WERI-Rb-1 (cell line): Measurements from ENCODE around the gene GALNT18.

Experiments used
- DNase-seq: peaks from one replicate; pipeline ENCODE4 v3.0.0-alpha.2; 2020
- H3K27ac ChIP-seq: fragments of 250-450 bp; sonication (Bioruptor Pico); 2 replicates; pipeline ENCODE4 v1.5.1; 2020; ENCODE audit warnings: mild to moderate bottlenecking, moderate library complexity
- H3K27me3 ChIP-seq: fragments of 250-450 bp; sonication (Bioruptor Pico); 2 replicates; pipeline ENCODE4 v1.5.1; 2021; ENCODE audit warnings: mild to moderate bottlenecking, low read depth, moderate library complexity; ENCODE audit not compliant: insufficient read depth, severe bottlenecking
- H3K36me3 ChIP-seq: fragments of 250-450 bp; sonication (Bioruptor Pico); 2 replicates; pipeline ENCODE4 v1.5.1; 2020; ENCODE audit warnings: mild to moderate bottlenecking, moderate library complexity
- H3K4me3 ChIP-seq: 2 replicates; pipeline ENCODE4 v1.5.1; 2011; ENCODE audit warnings: low read depth, mild to moderate bottlenecking, control low read depth, low read length
- H3K9me3 ChIP-seq: fragments of 250-450 bp; sonication (Bioruptor Pico); 2 replicates; pipeline ENCODE4 v1.5.1; 2021; ENCODE audit warnings: mild to moderate bottlenecking, moderate library complexity; ENCODE audit not compliant: severe bottlenecking
- TF ChIP-seq, protein P1 (sequence below): IDR thresholded peaks from 2 replicates; pipeline ENCODE4 v1.5.1; 2011; ENCODE audit warnings: low read depth, mild to moderate bottlenecking, control low read depth, inconsistent platforms, low read length

GALNT18 gene

DNA sequence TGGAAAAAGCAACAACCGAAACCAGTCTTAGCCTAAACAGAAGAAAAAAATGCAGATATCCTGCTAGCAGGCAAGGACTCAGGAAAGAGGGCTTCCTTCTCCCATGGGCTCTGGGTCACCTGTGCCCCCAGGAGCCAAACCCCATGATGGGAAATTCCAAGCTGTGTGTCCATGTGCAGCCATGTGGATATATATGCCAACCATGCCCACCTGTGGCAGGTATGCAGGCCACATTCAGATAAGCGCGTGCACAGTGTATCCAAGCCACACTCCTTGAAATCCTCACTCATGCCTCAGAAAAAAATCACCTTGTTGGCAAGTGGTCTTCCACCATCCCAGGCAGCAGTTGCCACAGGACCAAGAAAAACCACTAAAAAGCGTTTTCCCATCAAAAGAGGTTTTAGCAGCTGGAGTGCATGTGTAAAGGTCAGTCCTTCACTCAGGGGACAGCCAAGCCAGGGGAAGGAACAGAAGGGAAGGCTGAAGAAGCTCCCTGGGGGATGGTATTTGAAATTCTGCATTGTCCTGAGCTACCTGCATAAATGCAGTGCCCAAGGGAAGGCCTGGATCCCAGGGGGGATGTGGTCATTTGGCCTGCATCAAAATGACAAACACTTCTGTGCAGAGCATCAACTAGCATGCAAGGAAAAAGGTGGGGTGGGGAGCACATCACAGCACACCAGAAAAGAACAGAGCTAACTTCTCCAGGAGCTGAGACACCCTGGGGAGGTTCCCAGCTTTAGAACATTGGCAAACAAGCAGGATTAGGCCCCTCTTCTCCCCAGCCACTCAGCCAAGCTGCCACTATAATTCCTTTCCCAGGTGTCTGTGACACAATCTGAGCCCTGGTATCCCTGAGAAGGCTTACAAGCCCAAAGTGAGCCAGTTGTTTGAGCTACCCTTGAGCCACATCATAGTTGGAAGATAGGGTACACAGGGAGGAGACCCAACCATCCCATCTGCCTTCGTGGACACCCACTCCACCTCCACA lies 76.2 kb downstream of the GALNT18 start:
- Histone ChIP-seq H3K27me3 (no peaks in the 10 kb centered on the region), H3K9me3 (no peaks in the 10 kb centered on the region), H3K27ac (no peak overlapping the region), H3K36me3 (no peaks in the 10 kb centered on the region), H3K4me3 (no peak overlapping the region)
- TF ChIP-seq, protein P1, sequence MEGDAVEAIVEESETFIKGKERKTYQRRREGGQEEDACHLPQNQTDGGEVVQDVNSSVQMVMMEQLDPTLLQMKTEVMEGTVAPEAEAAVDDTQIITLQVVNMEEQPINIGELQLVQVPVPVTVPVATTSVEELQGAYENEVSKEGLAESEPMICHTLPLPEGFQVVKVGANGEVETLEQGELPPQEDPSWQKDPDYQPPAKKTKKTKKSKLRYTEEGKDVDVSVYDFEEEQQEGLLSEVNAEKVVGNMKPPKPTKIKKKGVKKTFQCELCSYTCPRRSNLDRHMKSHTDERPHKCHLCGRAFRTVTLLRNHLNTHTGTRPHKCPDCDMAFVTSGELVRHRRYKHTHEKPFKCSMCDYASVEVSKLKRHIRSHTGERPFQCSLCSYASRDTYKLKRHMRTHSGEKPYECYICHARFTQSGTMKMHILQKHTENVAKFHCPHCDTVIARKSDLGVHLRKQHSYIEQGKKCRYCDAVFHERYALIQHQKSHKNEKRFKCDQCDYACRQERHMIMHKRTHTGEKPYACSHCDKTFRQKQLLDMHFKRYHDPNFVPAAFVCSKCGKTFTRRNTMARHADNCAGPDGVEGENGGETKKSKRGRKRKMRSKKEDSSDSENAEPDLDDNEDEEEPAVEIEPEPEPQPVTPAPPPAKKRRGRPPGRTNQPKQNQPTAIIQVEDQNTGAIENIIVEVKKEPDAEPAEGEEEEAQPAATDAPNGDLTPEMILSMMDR = no peak
- DNase-seq = peak; percentile 54

- TF ChIP-seq, protein P1 = no peak
Measured at GRCh38 chr11:11543656-11544055, 78.1 kb downstream of the GALNT18 start.

GRCh38 chr11:11540157-11540556 lies 81.6 kb downstream of the GALNT18 start:
- no peak overlapping the region for H3K4me3 ChIP-seq
- no peaks in the 10 kb centered on the region for H3K27me3 ChIP-seq
- no peak overlapping the region for H3K27ac ChIP-seq
- DNase-seq = no peak
- H3K9me3 ChIP-seq = no peaks in the 10 kb centered on the region
- TF ChIP-seq, protein P1 = no peak
- H3K36me3 ChIP-seq = no peaks in the 10 kb centered on the region

More at GRCh38 chr11:11543656-11544055, 78.1 kb downstream of the GALNT18 start:
- H3K4me3 ChIP-seq = no peak overlapping the region
- H3K36me3 ChIP-seq = no peaks in the 10 kb centered on the region
- no peaks in the 10 kb centered on the region for H3K9me3 ChIP-seq
- no peak overlapping the region for H3K27ac ChIP-seq
- H3K27me3 ChIP-seq = no peaks in the 10 kb centered on the region
- DNase-seq = no peak

DNA sequence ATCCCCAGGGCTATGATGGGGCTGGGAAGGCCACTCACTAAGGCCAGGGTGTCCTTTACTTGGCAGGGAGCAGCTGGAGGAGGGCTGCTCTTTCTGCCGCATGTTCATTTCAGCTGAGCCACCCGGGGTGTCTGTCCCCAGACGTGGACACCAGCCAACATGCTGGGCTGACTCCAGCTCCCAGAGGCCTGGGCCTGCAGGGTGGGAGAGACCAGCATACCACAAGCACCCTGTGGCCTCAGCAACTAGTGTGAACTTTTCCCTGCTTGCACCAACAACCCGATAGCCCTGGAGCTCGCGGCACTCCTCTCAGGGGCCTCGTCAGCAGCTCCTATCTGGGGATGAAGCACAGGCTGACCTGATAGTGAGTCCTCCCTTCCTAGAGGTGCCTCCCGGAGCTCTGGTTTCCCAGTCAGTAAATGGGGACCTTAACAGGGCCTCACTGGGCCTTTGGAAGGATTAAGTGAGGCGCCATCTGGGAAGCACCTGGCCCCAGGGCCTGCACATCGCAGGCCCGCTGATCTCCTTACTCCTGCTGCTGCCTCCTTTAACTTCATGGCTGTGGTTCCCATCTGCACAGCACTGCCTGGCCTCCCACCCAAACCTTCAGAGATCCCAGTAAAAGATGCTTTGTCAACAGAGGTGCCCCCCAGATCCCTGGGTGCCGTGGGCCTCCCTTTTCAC lies 83.4 kb downstream of the GALNT18 start:
- H3K27ac ChIP-seq = peak overlapping the region; percentile 91
- H3K9me3 ChIP-seq = no peaks in the 10 kb centered on the region
- H3K36me3 ChIP-seq = no peaks in the 10 kb centered on the region
- no peak overlapping the region for H3K4me3 ChIP-seq
- TF ChIP-seq, protein P1 = no peak
- H3K27me3 ChIP-seq = no peaks in the 10 kb centered on the region
- DNase-seq = peak; percentile 86

- Histone ChIP-seq H3K27ac (peak overlapping the region; percentile 91), H3K27me3 (no peaks in the 10 kb centered on the region), H3K4me3 (no peak overlapping the region), H3K36me3 (no peaks in the 10 kb centered on the region), H3K9me3 (no peaks in the 10 kb centered on the region)
- TF ChIP-seq, protein P1 = no peak
- DNase-seq = no peak
Measured at GRCh38 chr11:11537871-11538270, 83.9 kb downstream of the GALNT18 start.
